BE2C (cell line): ENCODE data around the gene CLCNKB.
"Not testable (repeated sequence)": the region's sequence is repeated elsewhere in the genome, so short reads cannot be mapped to it uniquely, and the experiment has no call there.

Experiments used
- DNase-seq: peaks from one replicate; pipeline ENCODE4 v3.0.0-alpha.2; 2020
- H3K27me3 ChIP-seq: fragments of 250-450 bp; sonication (Bioruptor Pico); 2 replicates; pipeline ENCODE4 v1.5.1; 2020; ENCODE audit warnings: mild to moderate bottlenecking
- H3K36me3 ChIP-seq: fragments of 250-450 bp; sonication (Bioruptor Pico); 2 replicates; pipeline ENCODE4 v1.5.1; 2020; ENCODE audit warnings: mild to moderate bottlenecking
- H3K4me1 ChIP-seq: fragments of 250-450 bp; sonication (Bioruptor Pico); 2 replicates; pipeline ENCODE4 v1.5.1; 2020
- H3K4me3 ChIP-seq: 2 replicates; pipeline ENCODE4 v1.5.1; 2011; ENCODE audit warnings: low read depth, low read length
- H3K9me3 ChIP-seq: fragments of 250-450 bp; sonication (Bioruptor Pico); 2 replicates; pipeline ENCODE4 v1.5.1; 2020
- CTCF ChIP-seq: IDR thresholded peaks from 2 replicates; pipeline ENCODE4 v1.5.1; 2012; ENCODE audit warnings: mild to moderate bottlenecking, low read depth, low read length

The CLCNKB gene

GRCh38 chr1:16042096-16042495 is 1.5 kb upstream of the CLCNKB start:
- Histone ChIP-seq H3K4me3 (no peak overlapping the region), H3K27me3 (no peaks in the 10 kb centered on the region), H3K4me1 (no peaks in the 10 kb centered on the region), H3K36me3 (no peaks in the 10 kb centered on the region), H3K9me3 (no peaks in the 10 kb centered on the region)
- DNase-seq, result no peak
- no peak for TF ChIP-seq CTCF

- H3K36me3 ChIP-seq, H3K9me3 ChIP-seq, DNase-seq, H3K27me3 ChIP-seq, H3K4me3 ChIP-seq, H3K4me1 ChIP-seq: not testable (repeated sequence)
Observed at GRCh38 chr1:16042654-16043053, 928 bp upstream of the CLCNKB start.

GRCh38 chr1:16043950-16044349 is 368 bp downstream of the CLCNKB start:
- Histone ChIP-seq H3K4me3 (no peak overlapping the region), H3K9me3 (no peaks in the 10 kb centered on the region), H3K36me3 (no peaks in the 10 kb centered on the region), H3K4me1 (no peaks in the 10 kb centered on the region), H3K27me3 (no peaks in the 10 kb centered on the region)
- no peak for TF ChIP-seq CTCF
- DNase-seq, result no peak

- Histone ChIP-seq H3K4me3 (no peak overlapping the region), H3K4me1 (no peaks in the 10 kb centered on the region), H3K27me3 (no peaks in the 10 kb centered on the region), H3K36me3 (no peaks in the 10 kb centered on the region), H3K9me3 (no peaks in the 10 kb centered on the region)
- TF ChIP-seq CTCF, result no peak
- no peak for DNase-seq
Observed at GRCh38 chr1:16046842-16047241, 3.3 kb downstream of the CLCNKB start.

GRCh38 chr1:16047791-16048475 is 4.4 kb downstream of the CLCNKB start:
- H3K36me3 ChIP-seq, result no peaks in the 10 kb centered on the region
- no peak overlapping the region for H3K4me3 ChIP-seq
- no peaks in the 10 kb centered on the region for H3K4me1 ChIP-seq
- H3K9me3 ChIP-seq, result no peaks in the 10 kb centered on the region
- no peak for DNase-seq
- no peaks in the 10 kb centered on the region for H3K27me3 ChIP-seq
- no peak for TF ChIP-seq CTCF

GRCh38 chr1:16048573-16049189 is 5.1 kb downstream of the CLCNKB start:
- TF ChIP-seq CTCF, result no peak
- Histone ChIP-seq H3K4me3 (peak overlapping the region; percentile 34), H3K9me3 (no peaks in the 10 kb centered on the region)

More at GRCh38 chr1:16048573-16049189, 5.1 kb downstream of the CLCNKB start:
- peak; percentile 75 for DNase-seq
- Histone ChIP-seq H3K36me3 (no peaks in the 10 kb centered on the region), H3K4me1 (no peaks in the 10 kb centered on the region), H3K27me3 (no peaks in the 10 kb centered on the region)
